HG02571 (cell line): ENCODE data around the gene SNX13.

ENCODE experiments used
- ATAC-seq: cut with Tn5 transposase; IDR thresholded peaks from one replicate; pipeline ENCODE4 v1.9.1; 2021; ENCODE audit warnings: mild to moderate bottlenecking, moderate library complexity; ENCODE audit not compliant: unreplicated experiment

SNX13 gene

GRCh38 chr7:17940302-17940883 is at the start of gene SNX13:
Gene SNX13 (minus strand): TSS chr7:17940494. CDS start chr7:17940295, 199 bp downstream.
- peak; percentile 96 for ATAC-seq

GRCh38 chr7:17989546-17989945 is 49.3 kb upstream of the SNX13 start:
- ATAC-seq: no peak

- ATAC-seq: no peak
Measured at GRCh38 chr7:17988858-17989257, 48.6 kb upstream of the SNX13 start.

- ATAC-seq: no peak
Measured at GRCh38 chr7:17988141-17988540, 47.8 kb upstream of the SNX13 start.

GRCh38 chr7:17986851-17987250 is 46.6 kb upstream of the SNX13 start:
- ATAC-seq: no peak

- ATAC-seq: no peak
Measured at GRCh38 chr7:17985473-17986239, 45.4 kb upstream of the SNX13 start.

- no peak for ATAC-seq
Measured at GRCh38 chr7:17984288-17984687, 44.0 kb upstream of the SNX13 start.

GRCh38 chr7:17983221-17984062 is 43.1 kb upstream of the SNX13 start:
- no peak for ATAC-seq

GRCh38 chr7:17976952-17977351 is 36.7 kb upstream of the SNX13 start:
- no peak for ATAC-seq

- no peak for ATAC-seq
Measured at GRCh38 chr7:17971411-17971810, 31.1 kb upstream of the SNX13 start.

GRCh38 chr7:17968791-17969715 is 28.8 kb upstream of the SNX13 start:
- no peak for ATAC-seq

- ATAC-seq: no peak
Measured at GRCh38 chr7:17966706-17967105, 26.4 kb upstream of the SNX13 start.

- ATAC-seq: no peak
Measured at GRCh38 chr7:17965603-17966002, 25.3 kb upstream of the SNX13 start.

- no peak for ATAC-seq
Measured at GRCh38 chr7:17963281-17963680, 23.0 kb upstream of the SNX13 start.

GRCh38 chr7:17962652-17963051 is 22.4 kb upstream of the SNX13 start:
- ATAC-seq: no peak

- no peak for ATAC-seq
Measured at GRCh38 chr7:17957871-17958270, 17.6 kb upstream of the SNX13 start.

GRCh38 chr7:17952387-17952786 is 12.1 kb upstream of the SNX13 start:
- ATAC-seq: peak; percentile 100

GRCh38 chr7:17951742-17952254 is 11.5 kb upstream of the SNX13 start:
- no peak for ATAC-seq

GRCh38 chr7:17948526-17949238 is 8.4 kb upstream of the SNX13 start:
- no peak for ATAC-seq

GRCh38 chr7:17947620-17948019 is 7.3 kb upstream of the SNX13 start:
- no peak for ATAC-seq
